Heart right ventricle (tissue), 16 donors: ENCODE data around the gene PDE1A. TPM values are rescaled to one million over a fixed set of nuclear protein-coding genes. Genes with fewer than 3 reads are reported as not detected.

Source experiments
- ATAC-seq, 8 donors: fragments of 200-7000 bp; cut with Tn5 transposase; one replicate each; pipeline ENCODE4 v1.9.1; 2020; ENCODE audit warnings: mild to moderate bottlenecking in 8 of 8, moderate library complexity in 8 of 8, moderate number of reproducible peaks in 1 of 8
- DNase-seq, 2 donors: peaks; one replicate each; pipeline ENCODE4 v3.0.0-alpha.2; 2020
- H3K27ac ChIP-seq, 10 donors: fragments of 200-600 bp; sonication (generic) in 2 of 10; one replicate each; pipeline versions ENCODE4 v1.5.0 to v1.8.0; 2020 to 2022; ENCODE audit warnings: mild to moderate bottlenecking in 3 of 10
- H3K27me3 ChIP-seq, 7 donors: fragments of 200-600 bp; one replicate each; pipeline ENCODE4 v1.8.0; 2021 to 2022; ENCODE audit warnings: mild to moderate bottlenecking in 2 of 7
- H3K36me3 ChIP-seq, 9 donors: fragments of 200-600 bp; sonication (generic) in 1 of 9; one replicate each; pipeline versions ENCODE4 v1.5.0 to v1.8.0; 2020 to 2022; ENCODE audit warnings: mild to moderate bottlenecking in 2 of 9
- H3K4me1 ChIP-seq, 9 donors: fragments of 200-600 bp; sonication (generic) in 1 of 9; one replicate each; pipeline versions ENCODE4 v1.5.0 to v1.8.0; 2020 to 2022; ENCODE audit warnings: mild to moderate bottlenecking in 4 of 9
- H3K4me3 ChIP-seq, 10 donors: fragments of 200-600 bp; sonication (generic) in 2 of 10; one replicate each; pipeline versions ENCODE4 v1.5.0 to v1.8.0; 2020 to 2022; ENCODE audit warnings: mild to moderate bottlenecking in 7 of 10, moderate library complexity in 2 of 10
- H3K9me3 ChIP-seq, 11 donors: fragments of 200-600 bp in 10 of 11; sonication (generic) in 2 of 11; one replicate each; pipeline versions ENCODE4 v1.5.0 to v1.8.0; 2013 to 2022; ENCODE audit warnings: mild to moderate bottlenecking in 2 of 11, control low read depth in 1 of 11, moderate library complexity in 1 of 11
- WGBS, 2 donors: extraction: QIAGEN DNeasy Blood & Tissue Kit; methylation state at CpG; one replicate each; pipeline ENCODE4 v1.1.7; 2013; ENCODE audit warnings: inconsistent platforms in 1 of 2; 5-methylcytosine and 5-hydroxymethylcytosine counted together
- intact Hi-C, 10 donors: fragments of 100-400 bp; cut with DNase I; formaldehyde crosslinking; loops; one replicate each; pipeline versions ENCODE4 v1.11.1 to v1.14.2; 2022
- polyA plus RNA-seq, 2 donors: library from polyadenylated mRNA; stranded (reverse); fragments of 200-250 nt; gene quantifications; one replicate each; pipeline ENCODE4 v1.2.3, GENCODE V29; 2013
- total RNA-seq, 10 donors: library from RNA; stranded (reverse); fragmentation: NEBNext Ultra II Directional in 3 of 10; extraction: Animal tissue kit (Norgen Biotek cat#: 25700) in 3 of 10; gene quantifications; one replicate each; pipeline versions ENCODE4 v1.2.1 to v1.2.4, GENCODE V29; 2021 to 2023
- TF ChIP-seq, protein P1 (sequence below), 9 donors: fragments of 200-600 bp; sonication (generic) in 2 of 9; IDR thresholded peaks; one replicate each; pipeline versions ENCODE4 v1.5.0 to v1.8.0; 2021 to 2022; ENCODE audit warnings: antibody characterized with exemption in 9 of 9, mild to moderate bottlenecking in 5 of 9, moderate library complexity in 1 of 9
- donor health status: Arrhythmogenic right ventricular cardiomyopathy.
- donor health status: ischemic (EF 13 %, LVEDD 7.1; RV severe dilation, severe dysfunction).
- donor health status: healthy with polysubstance abuse.
- donor health status: DM: no; HTN: yes; CAD: no.
- donor health status: DM: no; HTN: no; CAD: no.
- donor health status: ischemic (EF 25% LVEDD 6.9; RV normal size, moderate dysfunction).
- donor health status: ischemic (EF 25% LVEDD 5.7; RV mildly dilated, moderate dysfunction).
- donor health status: healthy.
- donor health status: DM: yes; HTN: yes; CAD: no.
- donor health status: Ischemic cardiomyopathy.
- donor health status: ischemic (EF 35%, LVEDD 5.7; RV mildly dilated, moderate dysfunction).
- donor health status: nonischemic (EF 11% LVEDD 7.7; RV severe dilation, severe dysfunction).
- donor health status: DM: yes; HTN: yes; CAD: no.
- donor health status: PGD.
- donor health status: ischemic (EF 29% LVEDD 5.4; RV normal size, mild dysfunction).
- donor health status: nonischemic (EF 23%, LVEDD 6.1; RV moderate dilation, normal function).

The PDE1A gene
- total and polyA plus RNA-seq, 12 donors: 3.6 to 66.7 (median 14.8) TPM

DNA sequence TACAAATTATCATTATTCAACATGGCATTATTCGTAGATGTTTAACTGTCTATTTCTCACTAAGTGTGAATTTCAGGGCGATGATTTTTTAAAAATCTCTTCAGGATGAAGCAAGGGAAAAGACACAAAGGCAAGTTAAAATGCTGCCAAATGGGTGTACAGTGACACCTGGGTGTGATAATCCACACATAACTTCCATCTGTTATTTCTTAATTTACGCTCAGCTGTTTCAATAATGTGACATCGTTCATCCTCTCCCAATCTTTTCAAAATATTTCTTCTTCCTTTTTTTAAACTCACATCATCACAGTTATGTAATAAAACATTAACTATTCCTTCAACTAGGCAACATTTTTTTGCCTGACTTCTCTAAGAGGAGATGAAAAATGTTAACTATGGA, 10.6 kb downstream of the PDE1A start:
- peak overlapping the region in 2 of 10 donors; percentile 14 to 19 for H3K27ac ChIP-seq
- ATAC-seq (no peak), DNase-seq (no peak)
- WGBS, 2 donors: 81 to 87% methylated on average over 4 of the region's 4 CpGs
- no peak overlapping the region for H3K4me3 ChIP-seq
- H3K4me1 ChIP-seq: peaks cover 0 to 39% (median 9%) of the 10 kb centered on the region in 9 donors
- TF ChIP-seq, protein P1, sequence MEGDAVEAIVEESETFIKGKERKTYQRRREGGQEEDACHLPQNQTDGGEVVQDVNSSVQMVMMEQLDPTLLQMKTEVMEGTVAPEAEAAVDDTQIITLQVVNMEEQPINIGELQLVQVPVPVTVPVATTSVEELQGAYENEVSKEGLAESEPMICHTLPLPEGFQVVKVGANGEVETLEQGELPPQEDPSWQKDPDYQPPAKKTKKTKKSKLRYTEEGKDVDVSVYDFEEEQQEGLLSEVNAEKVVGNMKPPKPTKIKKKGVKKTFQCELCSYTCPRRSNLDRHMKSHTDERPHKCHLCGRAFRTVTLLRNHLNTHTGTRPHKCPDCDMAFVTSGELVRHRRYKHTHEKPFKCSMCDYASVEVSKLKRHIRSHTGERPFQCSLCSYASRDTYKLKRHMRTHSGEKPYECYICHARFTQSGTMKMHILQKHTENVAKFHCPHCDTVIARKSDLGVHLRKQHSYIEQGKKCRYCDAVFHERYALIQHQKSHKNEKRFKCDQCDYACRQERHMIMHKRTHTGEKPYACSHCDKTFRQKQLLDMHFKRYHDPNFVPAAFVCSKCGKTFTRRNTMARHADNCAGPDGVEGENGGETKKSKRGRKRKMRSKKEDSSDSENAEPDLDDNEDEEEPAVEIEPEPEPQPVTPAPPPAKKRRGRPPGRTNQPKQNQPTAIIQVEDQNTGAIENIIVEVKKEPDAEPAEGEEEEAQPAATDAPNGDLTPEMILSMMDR (IDR thresholded peaks at IDR 0.05): no peak
- H3K9me3 ChIP-seq: no peaks in the 10 kb centered on the region
- no peaks in the 10 kb centered on the region for H3K36me3 ChIP-seq
- no peaks in the 10 kb centered on the region for H3K27me3 ChIP-seq
- intact Hi-C loops: no loop called here

- no peaks in the 10 kb centered on the region for H3K27me3 ChIP-seq
- ATAC-seq (no peak), DNase-seq (no peak)
- TF ChIP-seq, protein P1 (IDR thresholded peaks at IDR 0.05): no peak
- 44 to 76% methylated on average over 1 of the region's 1 CpG for WGBS, 2 donors
- intact Hi-C loops: no loop called here
- no peaks in the 10 kb centered on the region for H3K9me3 ChIP-seq
- H3K36me3 ChIP-seq: no peaks in the 10 kb centered on the region
- H3K4me3 ChIP-seq: no peak overlapping the region
- peak overlapping the region in 1 of 10 donors; percentile 19 for H3K27ac ChIP-seq
- peaks cover 0 to 39% (median 9%) of the 10 kb centered on the region in 9 donors for H3K4me1 ChIP-seq
Measured at GRCh38 chr2:182415771-182416170, 11.1 kb downstream of the PDE1A start.

DNA sequence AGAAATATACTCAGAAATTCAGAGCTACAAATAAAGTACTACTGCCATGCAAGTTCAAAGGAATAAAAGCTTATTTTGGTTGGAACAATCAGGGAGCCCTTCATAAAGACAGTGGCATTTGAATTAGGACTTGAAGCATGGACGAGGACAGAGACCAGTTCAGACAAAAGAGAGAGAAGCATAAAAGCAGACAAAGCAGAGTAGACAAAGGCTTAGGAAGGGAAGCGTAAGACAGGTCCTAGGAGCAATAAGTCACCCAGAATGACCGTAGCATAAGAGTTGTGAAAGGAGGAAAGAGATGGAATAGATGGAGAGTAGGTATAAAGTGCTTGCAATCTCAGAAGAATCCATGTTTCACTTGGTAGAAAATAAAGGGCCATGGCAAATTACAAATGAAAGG, 14.0 kb downstream of the PDE1A start:
- intact Hi-C loops: no loop called here
- Histone ChIP-seq H3K4me3 (no peak overlapping the region), H3K27ac (no peak overlapping the region), H3K4me1 (peaks cover 0 to 33% (median 9%) of the 10 kb centered on the region in 9 donors), H3K36me3 (no peaks in the 10 kb centered on the region), H3K9me3 (no peaks in the 10 kb centered on the region), H3K27me3 (no peaks in the 10 kb centered on the region)
- DNase-seq (no peak), ATAC-seq (no peak)
- TF ChIP-seq, protein P1 (IDR thresholded peaks at IDR 0.05): no peak
- WGBS, 2 donors: 90 to 91% methylated on average over 3 of the region's 3 CpGs

DNA sequence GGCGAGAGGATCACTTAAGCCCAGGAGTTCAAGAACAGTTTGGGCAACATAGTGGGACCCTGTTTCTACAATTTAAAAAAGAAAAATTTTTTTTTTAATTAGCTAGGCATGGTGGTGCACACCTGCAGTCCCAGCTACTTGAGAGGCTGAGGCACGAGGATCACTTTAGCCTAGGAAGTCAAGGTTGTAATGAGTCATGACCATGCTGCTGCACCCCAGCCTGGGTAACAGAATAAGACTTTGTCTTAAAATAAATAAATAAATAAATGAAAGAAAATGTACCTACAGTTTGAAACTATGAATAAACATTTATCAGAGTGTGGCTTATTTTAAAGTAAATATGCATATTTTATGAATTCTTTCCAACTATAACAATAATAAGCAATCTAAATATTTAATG, 16.7 kb downstream of the PDE1A start:
- no peak for ATAC-seq
- TF ChIP-seq, protein P1 (IDR thresholded peaks at IDR 0.05): no peak
- no peak overlapping the region for H3K4me3 ChIP-seq
- no peaks in the 10 kb centered on the region for H3K9me3 ChIP-seq
- peaks cover 0 to 20% (median 2%) of the 10 kb centered on the region in 9 donors for H3K4me1 ChIP-seq
- H3K36me3 ChIP-seq: no peaks in the 10 kb centered on the region
- 91 to 99% methylated on average over 2 of the region's 2 CpGs for WGBS, 2 donors
- intact Hi-C loops: no loop called here
- no peaks in the 10 kb centered on the region for H3K27me3 ChIP-seq
- no peak overlapping the region for H3K27ac ChIP-seq
- DNase-seq: no peak
